WERI-Rb-1 (cell line): ENCODE results near the gene SPATA4.
"Not testable (repeated sequence)": the region's sequence is repeated elsewhere in the genome, so short reads cannot be mapped to it uniquely, and the experiment has no call there.

Experiments
- DNase-seq: peaks from one replicate; pipeline ENCODE4 v3.0.0-alpha.2; 2020
- H3K27ac ChIP-seq: fragments of 250-450 bp; sonication (Bioruptor Pico); 2 replicates; pipeline ENCODE4 v1.5.1; 2020; ENCODE audit warnings: mild to moderate bottlenecking, moderate library complexity
- H3K27me3 ChIP-seq: fragments of 250-450 bp; sonication (Bioruptor Pico); 2 replicates; pipeline ENCODE4 v1.5.1; 2021; ENCODE audit warnings: mild to moderate bottlenecking, low read depth, moderate library complexity; ENCODE audit not compliant: insufficient read depth, severe bottlenecking
- H3K36me3 ChIP-seq: fragments of 250-450 bp; sonication (Bioruptor Pico); 2 replicates; pipeline ENCODE4 v1.5.1; 2020; ENCODE audit warnings: mild to moderate bottlenecking, moderate library complexity
- H3K4me3 ChIP-seq: 2 replicates; pipeline ENCODE4 v1.5.1; 2011; ENCODE audit warnings: low read depth, mild to moderate bottlenecking, control low read depth, low read length
- H3K9me3 ChIP-seq: fragments of 250-450 bp; sonication (Bioruptor Pico); 2 replicates; pipeline ENCODE4 v1.5.1; 2021; ENCODE audit warnings: mild to moderate bottlenecking, moderate library complexity; ENCODE audit not compliant: severe bottlenecking
- CTCF ChIP-seq: IDR thresholded peaks from 2 replicates; pipeline ENCODE4 v1.5.1; 2011; ENCODE audit warnings: low read depth, mild to moderate bottlenecking, control low read depth, inconsistent platforms, low read length

The SPATA4 gene

DNA sequence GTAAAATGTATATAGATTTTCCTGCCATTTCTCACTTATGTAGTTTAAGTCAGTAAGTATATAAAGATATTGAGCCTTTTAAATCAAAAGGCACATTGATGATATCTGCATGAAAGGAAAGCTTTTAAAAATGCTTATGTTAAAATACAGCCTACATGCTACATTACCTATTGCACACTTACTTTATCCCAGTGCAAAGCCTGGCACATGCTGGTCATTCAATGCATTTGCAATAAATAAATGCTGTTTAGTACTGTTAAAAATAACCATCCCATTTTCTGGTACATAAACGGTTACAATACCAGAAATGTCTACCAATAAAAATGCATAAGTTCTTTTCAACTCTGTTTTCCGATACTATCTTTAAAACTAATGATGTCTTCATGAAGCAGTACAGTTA lies 22.1 kb upstream of the SPATA4 start:
- no peak for TF ChIP-seq CTCF
- H3K4me3 ChIP-seq: no peak overlapping the region
- no peaks in the 10 kb centered on the region for H3K27me3 ChIP-seq
- no peaks in the 10 kb centered on the region for H3K9me3 ChIP-seq
- no peak overlapping the region for H3K27ac ChIP-seq
- no peaks in the 10 kb centered on the region for H3K36me3 ChIP-seq
- no peak for DNase-seq

GRCh38 chr4:176212351-176212750 lies 17.0 kb upstream of the SPATA4 start:
- H3K27ac ChIP-seq, H3K4me3 ChIP-seq, H3K9me3 ChIP-seq, H3K27me3 ChIP-seq, H3K36me3 ChIP-seq, DNase-seq: not testable (repeated sequence)

DNA sequence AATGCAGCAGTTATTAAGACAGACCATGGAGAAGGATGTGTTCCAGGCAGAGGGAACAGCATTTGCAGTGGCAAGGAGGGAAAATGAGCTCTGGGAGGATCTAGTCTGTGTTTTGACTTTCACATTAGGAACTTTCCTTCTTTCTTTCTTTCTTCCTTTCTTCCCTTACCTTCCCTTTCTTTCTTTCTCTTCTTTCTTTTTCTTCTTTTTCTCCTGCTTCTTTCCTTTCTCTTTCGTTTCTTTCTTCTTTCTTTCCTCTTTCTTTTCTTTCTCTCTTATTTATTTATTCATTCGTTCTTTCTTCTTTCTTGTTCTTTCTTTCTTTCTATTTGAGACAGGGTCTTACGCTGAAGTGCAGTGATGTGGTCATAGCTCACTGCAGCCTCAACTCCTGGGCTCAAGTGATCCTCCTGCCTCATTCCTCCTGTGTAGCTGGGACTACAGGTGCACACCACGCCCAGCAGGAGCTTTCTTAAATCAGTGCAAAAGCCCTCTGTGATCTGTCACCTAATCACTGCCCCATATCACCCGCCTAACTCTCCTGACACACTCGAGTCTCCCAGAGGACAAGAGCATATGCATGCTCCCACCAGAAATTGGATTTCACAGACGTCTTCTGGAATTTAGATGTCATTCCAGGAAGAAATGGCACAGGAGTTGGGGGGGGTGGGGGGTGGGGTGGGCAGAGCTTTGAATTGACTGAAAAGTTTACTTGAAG lies 15.4 kb upstream of the SPATA4 start:
- Histone ChIP-seq H3K36me3 (no peaks in the 10 kb centered on the region), H3K27ac (no peak overlapping the region), H3K4me3 (no peak overlapping the region), H3K27me3 (no peaks in the 10 kb centered on the region), H3K9me3 (no peaks in the 10 kb centered on the region)
- no peak for DNase-seq
- no peak for TF ChIP-seq CTCF

- no peak for TF ChIP-seq CTCF
- no peak for DNase-seq
- Histone ChIP-seq H3K27me3 (no peaks in the 10 kb centered on the region), H3K4me3 (no peak overlapping the region), H3K27ac (no peak overlapping the region), H3K9me3 (no peaks in the 10 kb centered on the region), H3K36me3 (no peaks in the 10 kb centered on the region)
Observed at GRCh38 chr4:176210101-176210500, 14.7 kb upstream of the SPATA4 start.

DNA sequence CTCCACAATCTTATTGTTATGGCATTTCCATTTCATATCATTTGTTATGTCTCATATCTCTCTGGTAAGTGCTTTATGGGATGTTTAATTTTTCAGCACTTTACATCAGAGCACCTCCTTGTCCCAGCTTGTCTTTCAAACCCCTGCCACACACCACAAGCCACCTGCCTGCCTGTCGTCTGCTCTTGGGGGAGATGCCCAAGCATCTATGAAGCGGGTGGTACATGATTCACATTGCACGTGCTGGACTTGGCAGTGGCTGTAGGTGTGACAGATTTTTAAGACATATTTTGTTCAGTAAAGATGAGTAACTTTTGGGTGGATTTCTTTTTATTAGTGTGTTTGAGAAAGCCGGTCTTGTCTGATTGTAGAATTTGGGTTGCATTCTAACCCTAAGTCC lies 14.2 kb upstream of the SPATA4 start:
- H3K9me3 ChIP-seq: no peaks in the 10 kb centered on the region

DNA sequence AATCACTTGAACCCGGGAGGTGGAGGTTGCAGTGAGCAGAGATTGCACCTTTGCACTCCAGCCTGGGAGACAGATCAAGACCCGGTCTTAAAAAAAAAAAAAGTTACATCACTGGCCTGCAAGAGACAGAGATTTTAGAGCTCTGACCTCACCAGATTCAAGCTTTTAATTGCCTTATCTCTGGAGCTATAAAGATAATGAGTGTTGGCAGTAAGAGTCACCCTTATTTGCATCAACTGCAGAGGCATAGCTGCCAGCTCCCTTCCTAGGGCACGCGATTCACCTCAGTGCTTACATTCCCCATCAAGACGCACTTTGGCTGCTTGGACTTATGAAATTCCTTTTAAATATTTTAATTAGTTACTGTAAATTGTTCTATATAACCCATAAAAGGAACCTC lies 12.5 kb upstream of the SPATA4 start:
- H3K27ac ChIP-seq: no peak overlapping the region
- H3K4me3 ChIP-seq: no peak overlapping the region
- no peak for DNase-seq
- H3K36me3 ChIP-seq: no peaks in the 10 kb centered on the region
- H3K9me3 ChIP-seq: no peaks in the 10 kb centered on the region
- TF ChIP-seq CTCF: no peak
- no peaks in the 10 kb centered on the region for H3K27me3 ChIP-seq

More for the DNA sequence above, 14.2 kb upstream of the SPATA4 start:
- DNase-seq: no peak
- TF ChIP-seq CTCF: no peak
- no peak overlapping the region for H3K4me3 ChIP-seq
- H3K27ac ChIP-seq: no peak overlapping the region
- H3K36me3 ChIP-seq: no peaks in the 10 kb centered on the region
- no peaks in the 10 kb centered on the region for H3K27me3 ChIP-seq
